HG03342 (cell line): Measurements from ENCODE around the gene DDAH1.

ENCODE experiments used
- ATAC-seq: cut with Tn5 transposase; IDR thresholded peaks from one replicate; pipeline ENCODE4 v1.9.1; 2021; ENCODE audit warnings: mild to moderate bottlenecking, moderate library complexity; ENCODE audit not compliant: unreplicated experiment

The DDAH1 gene

GRCh38 chr1:85333186-85333585 is 131.8 kb downstream of the DDAH1 start:
- no peak for ATAC-seq

- ATAC-seq, result no peak
Measured at GRCh38 chr1:85332575-85332974, 132.4 kb downstream of the DDAH1 start.

- peak; percentile 48 for ATAC-seq
Measured at GRCh38 chr1:85330711-85331290, 134.2 kb downstream of the DDAH1 start.

GRCh38 chr1:85330214-85330631 is 134.7 kb downstream of the DDAH1 start:
- ATAC-seq, result no peak

- no peak for ATAC-seq
Measured at GRCh38 chr1:85328713-85329397, 136.1 kb downstream of the DDAH1 start.

- no peak for ATAC-seq
Measured at GRCh38 chr1:85327759-85328158, 137.2 kb downstream of the DDAH1 start.

GRCh38 chr1:85326851-85327250 is 138.1 kb downstream of the DDAH1 start:
- ATAC-seq, result no peak

GRCh38 chr1:85326336-85326735 is 138.6 kb downstream of the DDAH1 start:
- ATAC-seq, result no peak

- no peak for ATAC-seq
Measured at GRCh38 chr1:85325920-85326319, 139.0 kb downstream of the DDAH1 start.

GRCh38 chr1:85323770-85324169 is 141.2 kb downstream of the DDAH1 start:
- no peak for ATAC-seq

- no peak for ATAC-seq
Measured at GRCh38 chr1:85322655-85323054, 142.3 kb downstream of the DDAH1 start.

- no peak for ATAC-seq
Measured at GRCh38 chr1:85321237-85321964, 143.6 kb downstream of the DDAH1 start.

- no peak for ATAC-seq
Measured at GRCh38 chr1:85320371-85321131, 144.4 kb downstream of the DDAH1 start.

GRCh38 chr1:85319931-85320330 is 145.0 kb downstream of the DDAH1 start:
- no peak for ATAC-seq

GRCh38 chr1:85319491-85319890 is 145.5 kb downstream of the DDAH1 start:
- no peak for ATAC-seq

GRCh38 chr1:85318217-85318616 is 146.7 kb downstream of the DDAH1 start:
- no peak for ATAC-seq

- no peak for ATAC-seq
Measured at GRCh38 chr1:85317560-85317959, 147.4 kb downstream of the DDAH1 start.

- ATAC-seq, result no peak
Measured at GRCh38 chr1:85316321-85316720, 148.6 kb downstream of the DDAH1 start.

- ATAC-seq, result no peak
Measured at GRCh38 chr1:85315789-85316188, 149.2 kb downstream of the DDAH1 start.

GRCh38 chr1:85314726-85315125 is 150.2 kb downstream of the DDAH1 start:
- no peak for ATAC-seq
